GM19240 (cell line): Measurements from ENCODE around the gene TREH.
"Not testable (repeated sequence)": the region's sequence is repeated elsewhere in the genome, so short reads cannot be mapped to it uniquely, and the experiment has no call there.

Source experiments
- DNase-seq: peaks from one replicate; pipeline ENCODE4 v3.0.0; 2011; ENCODE audit warnings: low spot score; ENCODE audit not compliant: insufficient read length

TREH gene, protein sequence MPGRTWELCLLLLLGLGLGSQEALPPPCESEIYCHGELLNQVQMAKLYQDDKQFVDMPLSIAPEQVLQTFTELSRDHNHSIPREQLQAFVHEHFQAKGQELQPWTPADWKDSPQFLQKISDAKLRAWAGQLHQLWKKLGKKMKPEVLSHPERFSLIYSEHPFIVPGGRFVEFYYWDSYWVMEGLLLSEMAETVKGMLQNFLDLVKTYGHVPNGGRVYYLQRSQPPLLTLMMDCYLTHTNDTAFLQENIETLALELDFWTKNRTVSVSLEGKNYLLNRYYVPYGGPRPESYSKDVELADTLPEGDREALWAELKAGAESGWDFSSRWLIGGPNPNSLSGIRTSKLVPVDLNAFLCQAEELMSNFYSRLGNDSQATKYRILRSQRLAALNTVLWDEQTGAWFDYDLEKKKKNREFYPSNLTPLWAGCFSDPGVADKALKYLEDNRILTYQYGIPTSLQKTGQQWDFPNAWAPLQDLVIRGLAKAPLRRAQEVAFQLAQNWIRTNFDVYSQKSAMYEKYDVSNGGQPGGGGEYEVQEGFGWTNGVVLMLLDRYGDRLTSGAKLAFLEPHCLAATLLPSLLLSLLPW

DNA sequence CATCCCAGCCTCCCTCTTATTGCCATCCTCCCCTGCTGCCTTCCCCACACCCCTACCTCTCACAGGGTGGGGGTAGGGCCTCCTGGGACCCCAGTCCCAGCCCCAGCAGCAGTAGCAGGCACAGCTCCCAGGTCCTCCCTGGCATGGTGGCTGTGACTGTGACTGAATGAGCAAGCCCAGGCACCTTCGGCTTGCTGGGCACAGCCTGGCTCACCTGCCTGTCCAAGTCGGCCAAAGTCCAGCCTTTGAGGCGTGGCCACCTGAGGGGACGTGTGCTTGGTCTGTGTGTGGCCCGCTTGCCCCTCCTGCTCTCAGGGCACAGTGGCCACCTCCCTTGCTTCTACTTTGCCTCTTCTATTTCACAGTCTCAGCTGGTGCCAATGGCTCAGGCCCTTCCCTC is at the start of gene TREH:
TSS of gene TREH (minus strand) at position 168 of the 400 bp plus-strand sequence. CDS start at position 145, 23 bp downstream.
- no peak for DNase-seq

DNA sequence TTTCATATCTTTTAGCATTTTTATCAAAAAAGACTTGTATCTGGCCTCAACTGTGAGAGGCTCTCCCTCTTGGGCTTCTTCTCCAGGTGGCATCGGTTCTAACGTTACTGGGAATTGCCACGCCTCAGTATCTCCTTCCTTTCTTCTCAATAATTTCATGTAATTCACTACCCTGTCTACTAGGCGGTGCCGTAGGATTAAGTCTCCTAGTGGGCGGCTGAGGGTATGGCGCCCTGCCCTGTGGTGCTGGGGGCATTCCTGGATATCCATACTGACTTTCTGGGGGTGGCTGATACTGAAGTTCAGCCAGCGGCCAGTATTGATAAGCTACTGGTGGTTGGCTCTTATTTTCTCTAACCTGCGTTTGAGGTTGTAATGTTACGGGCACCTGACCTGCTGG is 48.7 kb upstream of the TREH start:
- DNase-seq: not testable (repeated sequence)

DNA sequence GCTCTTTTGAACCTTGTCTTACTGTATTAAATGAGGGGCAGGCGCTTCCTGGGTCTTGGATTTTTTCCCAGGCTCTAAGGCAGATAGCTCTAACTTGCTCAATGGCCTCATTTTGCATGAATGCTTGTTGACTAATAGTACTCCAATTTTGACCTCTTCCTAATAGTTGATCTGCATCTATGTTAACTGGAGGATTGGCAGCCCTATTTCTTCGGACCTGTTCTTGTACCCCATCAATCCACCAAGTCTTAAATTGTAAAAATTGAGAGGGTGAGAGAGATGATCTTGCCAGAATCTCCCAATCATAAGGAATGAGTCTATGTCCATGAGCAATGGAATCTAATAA is 48.2 kb upstream of the TREH start:
- not testable (repeated sequence) for DNase-seq

DNA sequence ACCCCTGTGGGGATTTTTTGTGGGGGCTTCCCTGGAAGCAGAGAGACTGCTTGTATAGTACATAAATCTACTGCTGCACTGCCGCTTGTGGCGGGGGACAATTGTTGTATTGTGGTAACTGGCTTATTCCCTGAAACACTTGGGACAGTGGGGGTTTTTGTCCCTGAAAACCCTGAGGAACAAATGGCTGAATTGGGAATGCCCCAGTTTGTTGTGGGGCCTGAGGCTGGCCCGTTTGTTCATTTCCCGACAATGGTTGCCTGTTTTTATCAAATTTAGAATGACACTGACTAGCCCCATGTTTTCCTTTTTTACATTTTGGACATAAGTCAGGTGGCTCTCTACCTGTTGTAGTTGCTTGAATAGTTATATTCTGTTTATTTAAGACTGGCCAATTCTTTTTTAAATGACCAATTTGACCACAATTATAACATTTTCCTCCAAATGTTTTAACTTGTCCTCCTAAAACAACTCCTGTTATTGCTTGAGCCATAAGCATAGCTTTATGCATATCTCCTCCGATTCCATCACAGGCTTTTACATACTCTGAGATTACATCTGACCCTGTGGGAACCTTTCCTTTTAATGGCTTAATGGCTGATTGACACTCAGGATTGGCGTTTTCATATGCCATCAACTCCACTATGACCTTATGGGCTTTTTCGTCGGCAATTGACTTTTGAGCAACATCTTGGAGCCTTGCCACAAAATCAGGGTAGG is 47.7 kb upstream of the TREH start:
- not testable (repeated sequence) for DNase-seq

DNA sequence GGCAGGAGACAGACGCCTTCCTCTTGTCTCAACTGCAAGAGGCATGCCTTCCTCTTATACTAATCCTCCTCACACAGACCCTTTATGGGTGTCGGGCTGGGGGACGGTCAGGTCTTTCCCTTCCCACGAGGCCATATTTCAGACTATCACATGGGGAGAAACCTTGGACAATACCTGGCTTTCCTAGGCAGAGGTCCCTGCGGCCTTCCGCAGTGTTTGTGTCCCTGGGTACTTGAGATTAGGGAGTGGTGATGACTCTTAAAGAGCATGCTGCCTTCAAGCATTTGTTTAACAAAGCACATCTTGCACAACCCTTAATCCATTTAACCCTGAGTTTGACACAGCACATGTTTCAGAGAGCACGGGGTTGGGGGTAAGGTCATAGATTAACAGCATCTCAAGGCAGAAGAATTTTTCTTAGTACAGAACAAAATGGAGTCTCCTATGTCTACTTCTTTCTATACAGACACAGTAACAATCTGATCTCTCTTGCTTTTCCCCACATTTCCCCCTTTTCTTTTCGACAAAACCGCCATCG is 42.1 kb upstream of the TREH start:
- not testable (repeated sequence) for DNase-seq

DNA sequence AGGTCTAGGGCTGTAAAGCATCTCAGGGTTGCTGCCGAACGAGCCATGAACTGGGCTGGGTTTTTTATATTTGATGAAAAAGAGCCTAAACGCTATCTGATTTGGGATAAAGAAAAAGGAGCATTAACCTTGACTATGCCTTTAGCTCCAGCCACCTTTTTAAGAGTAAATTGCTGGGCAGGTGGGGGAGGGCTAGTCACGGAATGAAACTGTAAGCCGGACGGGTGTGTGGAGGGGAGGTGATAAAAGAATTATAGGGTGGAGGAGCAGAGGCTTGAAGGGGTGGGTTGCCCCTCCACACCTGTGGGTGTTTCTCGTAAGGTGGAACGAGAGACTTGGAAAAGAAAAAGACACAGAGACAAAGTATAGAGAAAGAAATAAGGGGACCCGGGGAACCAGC is 41.3 kb upstream of the TREH start:
- DNase-seq: not testable (repeated sequence)

DNA sequence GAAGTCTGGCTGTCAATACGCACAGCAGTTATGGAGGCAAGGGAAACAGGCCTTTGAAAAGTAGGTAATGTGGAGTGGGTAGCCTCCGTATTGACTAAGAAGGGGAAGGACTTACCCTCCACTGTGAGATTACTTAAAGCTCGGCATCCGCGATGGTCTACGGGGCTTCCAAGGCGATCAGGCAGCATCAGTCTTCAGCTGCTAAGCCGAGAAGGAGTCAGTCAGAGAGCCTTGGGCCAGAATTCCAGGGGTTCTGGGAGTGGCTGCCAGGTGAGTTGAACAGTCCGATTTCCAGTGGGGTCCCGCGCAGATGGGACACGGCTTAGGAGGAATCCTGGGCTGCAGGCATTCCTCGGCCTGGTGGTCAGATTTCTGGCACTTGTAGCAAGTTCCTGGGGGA is 40.6 kb upstream of the TREH start:
- DNase-seq: not testable (repeated sequence)

DNA sequence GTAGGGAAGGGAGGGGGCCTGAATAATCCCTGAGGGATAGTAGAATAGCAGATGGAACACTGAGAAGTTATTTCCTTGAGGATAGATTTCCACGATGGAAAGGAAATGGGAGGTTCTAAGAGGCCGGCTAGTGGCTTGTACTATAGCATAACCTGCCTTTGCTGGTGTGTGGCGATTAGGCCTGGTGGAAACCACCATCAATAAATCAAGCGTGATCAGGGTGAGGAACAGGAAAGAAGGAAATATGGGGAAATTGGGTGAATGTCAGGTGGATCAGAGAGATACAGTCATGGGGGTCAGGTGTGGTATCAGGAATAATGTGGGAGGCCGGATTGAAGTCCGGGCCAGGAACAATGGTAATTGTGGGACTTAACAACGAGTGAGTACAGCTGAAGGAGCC is 39.1 kb upstream of the TREH start:
- DNase-seq: not testable (repeated sequence)

DNA sequence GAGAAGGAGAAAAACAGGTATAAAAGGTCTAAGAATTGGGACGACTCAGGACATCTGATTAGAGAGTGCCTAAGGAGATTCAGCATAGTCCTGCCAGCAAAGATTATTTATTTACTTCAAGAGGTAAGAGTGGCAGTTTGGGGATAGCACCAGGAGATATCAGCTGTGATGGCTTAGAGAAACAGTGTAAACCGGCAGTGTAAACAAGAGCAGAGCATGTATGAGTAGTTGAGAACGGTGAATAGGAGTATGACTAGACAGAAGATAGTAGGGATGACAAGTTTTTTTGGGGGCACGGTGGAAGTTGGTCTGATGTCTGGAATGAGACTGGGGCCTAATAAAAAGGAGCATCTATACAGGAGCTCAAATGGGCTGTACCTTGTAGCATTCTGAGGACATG is 38.3 kb upstream of the TREH start:
- DNase-seq: not testable (repeated sequence)

DNA sequence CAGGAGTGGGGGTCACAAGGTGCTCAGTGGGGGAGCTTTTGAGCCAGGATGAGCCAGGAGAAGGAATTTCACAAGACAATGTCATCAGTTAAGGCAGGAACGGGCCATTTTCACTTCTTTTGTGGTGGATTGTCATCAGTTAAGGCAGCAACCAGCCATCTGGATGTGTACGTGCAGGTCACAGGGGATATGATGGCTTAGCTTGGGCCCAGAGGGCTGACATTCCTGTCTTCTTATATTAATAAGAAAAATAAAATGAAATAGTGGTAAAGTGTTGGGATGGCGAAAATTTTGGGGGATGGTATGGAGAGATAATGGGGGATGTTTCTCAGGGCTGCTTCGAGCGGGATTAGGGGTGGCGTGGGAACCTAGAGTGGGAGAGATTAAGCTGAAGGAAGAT is 37.8 kb upstream of the TREH start:
- not testable (repeated sequence) for DNase-seq

DNA sequence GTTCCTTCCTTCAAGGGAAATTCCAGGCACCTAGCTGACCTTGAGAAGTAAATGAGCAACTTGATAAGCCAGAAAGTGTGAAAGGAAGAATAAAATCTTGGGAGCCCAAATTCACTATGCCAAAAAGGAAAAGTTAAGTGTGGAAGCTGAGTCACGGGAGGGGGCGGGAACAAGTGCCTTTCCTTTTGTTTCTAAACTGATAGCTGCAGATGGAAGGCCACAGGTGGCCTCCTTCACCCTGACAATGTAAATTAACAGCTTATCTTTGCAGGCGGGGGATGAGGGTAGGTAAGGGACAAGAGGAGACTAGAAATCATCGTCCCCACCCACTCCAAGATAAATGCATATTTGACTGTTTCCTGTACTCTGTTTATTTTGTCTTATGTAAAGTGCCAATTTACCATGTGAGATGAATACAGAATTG is 36.4 kb upstream of the TREH start:
- no peak for DNase-seq

DNA sequence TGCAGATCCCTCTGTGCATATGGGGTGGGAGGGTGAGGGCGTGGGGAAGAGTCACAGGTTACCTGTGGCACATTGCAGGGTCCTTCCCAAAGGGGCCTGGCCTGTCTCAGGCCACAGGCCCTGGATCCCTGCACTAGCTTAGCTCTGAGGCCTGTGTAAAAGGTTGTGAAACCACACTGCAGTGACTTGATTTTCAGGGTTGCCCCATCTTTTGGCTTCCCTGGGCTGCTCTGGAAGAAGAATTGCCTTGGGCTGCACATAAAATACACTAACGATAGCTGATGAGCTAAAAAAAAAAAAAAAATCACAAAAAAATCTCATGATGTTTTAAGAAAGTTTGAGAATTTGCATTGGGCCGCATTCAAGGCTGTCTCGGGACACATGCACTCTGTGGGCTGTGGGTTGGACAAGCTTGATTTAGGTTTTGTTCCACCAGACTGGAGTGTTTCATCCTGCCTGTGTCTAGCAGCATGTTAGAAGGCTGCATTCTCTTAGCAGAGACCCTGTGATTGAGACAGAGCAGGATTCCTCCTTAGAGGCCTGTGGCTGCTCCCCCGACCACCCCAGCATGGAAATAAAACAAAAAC is 35.9 kb upstream of the TREH start:
- no peak for DNase-seq

DNA sequence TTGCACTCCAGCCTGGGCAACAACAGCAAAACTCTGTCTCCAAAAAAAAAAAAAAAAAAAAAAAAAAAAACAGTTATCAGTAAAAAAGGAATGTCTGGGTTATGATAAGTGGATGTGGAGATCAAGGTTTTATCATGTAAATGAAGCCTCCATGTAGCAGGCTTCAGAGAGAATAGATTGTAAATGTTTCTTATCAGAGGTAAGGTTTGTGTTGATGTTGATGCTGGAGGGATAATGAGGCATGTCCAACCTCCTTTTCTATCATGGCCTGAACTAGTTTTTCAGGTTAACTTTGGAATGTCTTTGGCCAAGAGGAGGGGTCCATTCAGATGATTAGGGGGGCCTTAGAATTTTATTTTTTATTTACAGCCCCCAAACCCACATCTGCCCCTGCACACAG is 35.4 kb upstream of the TREH start:
- no peak for DNase-seq

DNA sequence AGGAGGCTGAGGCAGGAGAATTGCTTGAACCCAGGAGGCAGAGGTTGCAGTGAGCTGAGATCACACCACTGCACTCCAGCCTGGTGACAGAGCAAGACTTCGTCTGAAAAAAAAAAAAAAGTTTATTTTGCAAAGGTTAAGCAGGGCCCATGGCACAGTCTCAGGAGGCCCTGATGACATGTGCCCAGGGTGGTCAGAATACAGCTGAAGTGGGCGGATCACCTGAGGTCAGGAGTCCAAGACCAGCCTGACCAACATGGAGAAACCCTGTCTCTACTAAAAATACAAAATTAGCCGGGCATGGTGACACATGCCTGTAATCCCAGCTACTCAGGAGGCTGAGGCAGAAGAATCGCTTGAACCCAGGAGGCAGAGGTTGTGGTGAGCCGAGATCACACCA is 35.0 kb upstream of the TREH start:
- DNase-seq: not testable (repeated sequence)

DNA sequence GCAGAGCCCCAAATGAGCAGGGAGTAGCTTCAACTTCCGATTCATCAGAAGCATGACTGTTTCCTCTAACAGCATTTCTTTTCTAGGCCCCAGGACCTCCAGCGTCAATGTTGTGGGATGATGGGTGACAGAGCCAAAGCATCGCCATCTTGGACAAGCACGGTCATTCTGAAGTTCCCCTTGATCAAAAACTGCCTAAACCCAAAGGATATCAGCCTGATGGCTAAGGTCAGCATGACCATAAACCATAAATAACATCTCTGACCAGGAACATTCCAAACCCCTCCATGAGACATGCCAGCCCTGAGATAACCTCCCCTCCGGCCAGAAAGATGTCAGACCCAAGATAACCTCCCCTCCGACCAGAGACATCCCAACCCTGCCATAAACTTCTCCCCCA is 28.8 kb upstream of the TREH start:
- DNase-seq: no peak

DNA sequence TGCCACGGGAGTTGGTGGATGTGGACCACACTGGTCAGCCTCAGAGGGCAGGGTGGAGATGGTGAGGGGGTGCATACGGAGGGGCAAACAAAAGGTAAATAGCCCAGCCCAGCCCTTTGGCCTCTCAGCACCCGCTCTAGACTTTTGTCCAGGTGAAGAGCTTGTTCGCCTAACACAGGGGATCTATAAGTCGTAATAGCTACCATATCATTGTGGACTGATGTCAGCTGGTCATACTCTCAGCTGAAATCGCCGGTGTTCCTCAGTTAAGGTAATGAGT is 27.0 kb upstream of the TREH start:
- no peak for DNase-seq

DNA sequence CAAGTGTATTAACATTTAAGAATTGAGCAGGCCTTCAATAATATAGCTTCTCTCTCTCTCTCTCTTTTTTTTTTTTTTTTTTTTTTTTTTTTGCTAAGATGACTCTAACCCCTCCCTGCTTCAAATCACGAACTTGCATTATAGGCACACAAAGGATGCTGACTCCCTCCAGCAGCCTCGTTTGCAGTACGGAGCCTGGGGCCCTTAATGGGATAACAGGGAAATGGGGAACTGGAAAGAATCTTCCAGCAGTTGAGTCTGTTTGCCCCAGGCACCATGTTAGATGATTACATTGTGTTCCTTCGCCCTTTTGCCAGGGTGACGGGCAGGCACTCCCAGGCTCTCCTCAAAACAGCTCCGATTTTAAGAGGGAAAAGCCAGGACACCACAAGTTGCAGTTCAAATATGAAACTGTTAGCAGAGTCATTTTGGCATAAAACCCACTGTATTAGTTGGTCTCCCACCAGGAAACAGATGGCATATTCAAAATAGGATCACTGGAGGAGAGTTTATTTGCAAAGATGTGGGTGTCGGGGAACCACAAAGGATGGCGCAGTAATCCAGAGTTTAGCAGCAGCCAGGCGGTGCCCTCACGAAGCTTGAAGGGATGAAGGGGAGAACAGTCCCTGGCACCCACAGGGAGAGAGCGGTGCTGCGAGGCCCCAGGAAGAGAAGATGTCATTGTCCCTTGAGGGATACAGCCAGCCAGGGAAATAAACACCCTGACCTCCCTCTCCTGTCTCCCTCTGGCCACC is 26.5 kb upstream of the TREH start:
- DNase-seq: no peak

DNA sequence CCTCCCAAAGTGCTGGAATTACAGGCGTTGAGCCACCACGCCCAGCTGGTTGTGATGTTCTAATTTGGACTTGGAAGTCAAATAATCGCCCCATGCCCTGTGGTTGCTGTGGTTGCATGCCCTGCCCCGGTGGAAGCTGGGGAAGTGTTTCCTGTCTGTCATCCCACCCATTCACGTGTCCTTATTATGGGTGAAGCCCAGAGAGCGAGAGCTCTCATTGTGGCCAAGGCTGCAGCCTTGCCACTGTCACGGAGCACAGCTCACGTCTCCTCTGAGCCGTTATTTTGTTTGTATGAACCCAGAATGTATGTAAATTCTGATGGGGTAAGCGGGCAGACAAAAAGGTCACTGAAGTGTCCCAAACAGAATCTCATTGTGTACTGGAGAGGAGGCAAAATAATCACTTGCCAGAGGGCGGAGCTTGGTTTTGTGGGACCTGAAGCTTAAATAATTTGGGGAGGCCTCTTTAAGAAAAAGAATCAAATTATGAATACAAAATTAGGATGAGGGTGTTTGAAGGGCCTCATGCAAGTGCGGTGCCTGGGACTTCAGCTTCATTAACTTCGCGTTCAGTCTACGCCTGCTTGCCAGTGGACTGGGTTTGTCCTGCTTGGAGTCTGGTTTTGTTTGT is 25.8 kb upstream of the TREH start:
- DNase-seq: no peak

DNA sequence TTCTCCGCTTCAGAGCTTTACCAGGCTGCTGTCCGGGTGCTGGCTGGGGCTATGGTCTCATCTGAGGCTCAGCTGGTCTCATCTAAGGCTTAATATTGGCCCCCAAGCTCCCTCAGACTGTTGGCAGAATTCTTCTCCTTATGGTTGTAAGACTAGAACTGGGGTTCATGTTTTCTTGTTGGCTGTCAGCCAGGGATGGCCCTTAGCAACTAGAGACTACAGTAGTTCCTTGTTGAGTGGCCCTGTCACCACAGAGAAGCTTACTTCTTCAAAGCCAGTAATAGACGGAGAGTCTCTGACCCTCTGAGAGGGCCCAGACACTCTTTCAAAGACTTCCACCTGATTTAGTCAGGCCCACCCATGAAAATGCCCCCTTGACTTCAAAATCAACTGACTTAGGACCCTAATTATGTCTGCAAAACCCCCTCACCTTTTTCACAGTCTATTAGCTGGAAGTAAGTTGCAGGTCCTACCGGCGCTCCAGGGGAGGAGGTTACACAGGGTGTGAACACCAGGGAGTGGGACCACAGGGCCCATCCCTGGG is 24.2 kb upstream of the TREH start:
- DNase-seq: no peak

DNA sequence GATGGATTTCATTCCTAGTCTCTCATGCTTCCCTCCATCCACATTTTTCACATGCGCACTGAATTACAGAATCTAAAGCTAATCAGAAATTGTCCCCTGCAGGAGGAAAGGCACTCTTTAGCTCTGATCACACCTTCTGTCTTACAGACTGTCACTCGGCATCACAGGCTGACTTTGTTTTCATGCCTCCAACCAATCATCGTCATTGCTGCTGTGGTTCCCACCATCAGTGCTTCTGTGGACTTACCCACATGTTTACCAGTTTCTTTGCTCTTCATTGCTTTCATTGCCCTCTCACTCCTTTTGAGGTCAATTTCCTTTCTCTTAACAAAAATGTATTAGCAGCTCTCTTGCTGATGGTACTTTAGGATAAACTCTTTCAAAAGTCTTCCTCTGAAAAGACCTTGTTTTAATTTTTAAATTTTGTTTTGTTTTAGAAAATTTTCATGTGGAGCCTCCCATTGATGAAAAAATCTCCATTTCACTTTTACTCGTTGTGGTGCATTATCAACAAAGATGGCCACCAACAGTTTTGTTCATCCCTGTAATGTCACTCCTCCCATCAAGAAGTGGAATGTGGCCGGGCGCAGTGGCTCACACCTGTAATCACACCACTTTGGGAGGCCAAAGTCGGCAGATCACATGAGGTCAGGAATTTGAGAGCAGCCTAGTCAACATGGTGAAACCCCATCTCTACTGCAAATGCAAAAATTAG is 20.2 kb upstream of the TREH start:
- DNase-seq: no peak
